BE2C (cell line): ENCODE results near the gene VAV2.

Experiments used
- DNase-seq: peaks from one replicate; pipeline ENCODE4 v3.0.0-alpha.2; 2020
- H3K27me3 ChIP-seq: fragments of 250-450 bp; sonication (Bioruptor Pico); 2 replicates; pipeline ENCODE4 v1.5.1; 2020; ENCODE audit warnings: mild to moderate bottlenecking
- H3K36me3 ChIP-seq: fragments of 250-450 bp; sonication (Bioruptor Pico); 2 replicates; pipeline ENCODE4 v1.5.1; 2020; ENCODE audit warnings: mild to moderate bottlenecking
- H3K4me1 ChIP-seq: fragments of 250-450 bp; sonication (Bioruptor Pico); 2 replicates; pipeline ENCODE4 v1.5.1; 2020
- H3K4me3 ChIP-seq: 2 replicates; pipeline ENCODE4 v1.5.1; 2011; ENCODE audit warnings: low read depth, low read length
- H3K9me3 ChIP-seq: fragments of 250-450 bp; sonication (Bioruptor Pico); 2 replicates; pipeline ENCODE4 v1.5.1; 2020
- CTCF ChIP-seq: IDR thresholded peaks from 2 replicates; pipeline ENCODE4 v1.5.1; 2012; ENCODE audit warnings: mild to moderate bottlenecking, low read depth, low read length

Gene VAV2

GRCh38 chr9:133968966-133969617 lies 23.0 kb downstream of the VAV2 start:
- peak; percentile 55 for DNase-seq
- H3K4me3 ChIP-seq: no peak overlapping the region
- no peaks in the 10 kb centered on the region; the same call in 1 of the 2 replicates for H3K9me3 ChIP-seq
- peaks cover 30% of the 10 kb centered on the region for H3K4me1 ChIP-seq
- no peaks in the 10 kb centered on the region for H3K27me3 ChIP-seq
- H3K36me3 ChIP-seq: no peaks in the 10 kb centered on the region
- TF ChIP-seq CTCF: no peak

GRCh38 chr9:133968428-133968827 lies 23.7 kb downstream of the VAV2 start:
- Histone ChIP-seq H3K4me3 (no peak overlapping the region), H3K36me3 (no peaks in the 10 kb centered on the region; the same call in 1 of the 2 replicates), H3K9me3 (no peaks in the 10 kb centered on the region; the same call in 1 of the 2 replicates), H3K4me1 (peaks cover 25% of the 10 kb centered on the region), H3K27me3 (no peaks in the 10 kb centered on the region)
- TF ChIP-seq CTCF: no peak
- DNase-seq: peak; percentile 12

GRCh38 chr9:133967024-133967741 lies 24.9 kb downstream of the VAV2 start:
- Histone ChIP-seq H3K4me3 (no peak overlapping the region), H3K27me3 (no peaks in the 10 kb centered on the region), H3K36me3 (no peaks in the 10 kb centered on the region; the same call in 1 of the 2 replicates), H3K9me3 (no peaks in the 10 kb centered on the region; the same call in 1 of the 2 replicates), H3K4me1 (peaks cover 18% of the 10 kb centered on the region)
- no peak for TF ChIP-seq CTCF
- no peak for DNase-seq

- Histone ChIP-seq H3K36me3 (peaks cover 2% of the 10 kb centered on the region), H3K9me3 (no peaks in the 10 kb centered on the region; the same call in 1 of the 2 replicates), H3K4me3 (no peak overlapping the region), H3K4me1 (peaks cover 30% of the 10 kb centered on the region), H3K27me3 (no peaks in the 10 kb centered on the region)
- DNase-seq: no peak
- no peak for TF ChIP-seq CTCF
Observed at GRCh38 chr9:133964463-133964862, 27.7 kb downstream of the VAV2 start.

GRCh38 chr9:133963166-133963565 lies 29.0 kb downstream of the VAV2 start:
- H3K4me1 ChIP-seq: peaks cover 35% of the 10 kb centered on the region
- H3K4me3 ChIP-seq: no peak overlapping the region
- H3K27me3 ChIP-seq: no peaks in the 10 kb centered on the region
- DNase-seq: no peak
- H3K9me3 ChIP-seq: no peaks in the 10 kb centered on the region; the same call in 1 of the 2 replicates
- peaks cover 2% of the 10 kb centered on the region for H3K36me3 ChIP-seq
- TF ChIP-seq CTCF: no peak

GRCh38 chr9:133962341-133962740 lies 29.8 kb downstream of the VAV2 start:
- TF ChIP-seq CTCF: no peak
- Histone ChIP-seq H3K4me1 (peaks cover 39% of the 10 kb centered on the region), H3K9me3 (no peaks in the 10 kb centered on the region; the same call in 1 of the 2 replicates), H3K27me3 (no peaks in the 10 kb centered on the region), H3K4me3 (no peak overlapping the region), H3K36me3 (peaks cover 2% of the 10 kb centered on the region)
- no peak for DNase-seq
